HS-5 (cell line): ENCODE data around the gene HPS4.
"Not testable (repeated sequence)": the region's sequence is repeated elsewhere in the genome, so short reads cannot be mapped to it uniquely, and the experiment has no call there.

Experiments
- DNase-seq: peaks from one replicate; pipeline ENCODE4 v3.0.0-alpha.2; 2012; ENCODE audit warnings: low read depth

HPS4 gene

DNA sequence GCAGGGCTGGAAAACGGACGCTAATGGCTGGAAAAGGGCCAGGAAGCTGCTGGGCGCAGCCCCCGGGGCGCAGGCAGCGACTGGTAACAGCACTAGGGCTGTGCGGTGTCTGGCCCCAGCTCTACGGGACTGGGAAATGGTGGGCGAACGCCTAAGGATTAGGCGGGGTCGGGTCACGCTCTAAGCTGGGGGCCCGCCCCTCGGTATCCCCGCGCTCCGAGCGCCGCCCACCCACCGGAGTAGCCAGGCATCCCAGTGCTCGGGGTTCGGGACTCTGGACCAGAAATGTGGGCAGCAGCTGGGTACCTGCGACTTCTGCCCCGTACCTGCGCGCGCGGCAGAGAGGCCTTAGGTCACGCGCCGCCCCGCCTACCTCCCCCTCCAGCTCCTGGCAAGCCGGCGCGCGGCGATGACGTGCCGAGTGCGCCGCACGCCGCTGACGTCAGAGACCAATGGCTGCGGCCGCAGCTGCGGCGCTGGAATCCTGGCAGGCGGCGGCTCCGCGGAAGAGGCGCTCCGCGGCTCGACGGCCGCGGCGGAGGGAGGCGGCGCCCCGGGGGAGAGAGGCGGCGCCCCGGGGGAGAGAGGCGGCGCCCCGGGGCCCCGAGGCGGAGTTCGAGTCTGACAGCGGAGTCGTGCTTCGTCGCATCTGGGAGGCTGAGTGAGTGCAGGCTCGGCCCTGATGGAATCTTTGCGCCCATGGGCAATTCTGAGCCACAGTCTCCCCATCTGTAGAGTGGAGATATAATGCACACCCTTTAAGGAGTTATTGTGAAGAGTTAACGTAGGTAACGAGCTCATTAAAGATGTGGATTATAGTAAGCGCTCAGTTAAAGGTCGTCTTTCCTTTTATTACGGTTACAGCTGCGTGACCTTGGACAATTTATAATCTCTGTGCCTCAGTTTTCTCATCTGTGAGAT lies at the start of gene HPS4, which contains the start of gene SRRD:
TSS of gene HPS4 (minus strand) at position 345 of the 921 bp plus-strand sequence. CDS start 2,021 bp downstream, outside the sequence.
TSS of gene SRRD (plus strand) at position 439 of the 921 bp plus-strand sequence. CDS start at position 453, 14 bp downstream.
- DNase-seq = peak; percentile 58

DNA sequence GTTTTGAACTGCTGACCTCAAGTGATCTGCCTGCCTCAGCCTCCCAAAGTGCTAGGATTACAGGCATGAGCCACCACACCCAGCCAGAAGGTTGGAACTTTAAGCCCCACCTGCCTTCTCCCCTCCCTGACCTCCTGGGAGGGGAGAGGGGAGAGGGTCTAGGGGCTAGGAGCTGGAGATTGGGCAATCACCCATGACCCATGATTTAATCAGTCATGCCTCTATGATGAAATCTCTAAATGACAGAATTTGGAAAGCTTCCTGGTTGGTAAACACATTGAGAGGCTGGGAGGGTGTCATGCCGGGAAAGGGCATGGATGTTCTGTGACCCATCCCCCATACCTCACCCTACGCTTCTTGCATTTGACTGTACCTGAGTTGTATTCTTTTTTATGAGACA lies 45.8 kb upstream of the HPS4 start:
- no peak for DNase-seq

DNA sequence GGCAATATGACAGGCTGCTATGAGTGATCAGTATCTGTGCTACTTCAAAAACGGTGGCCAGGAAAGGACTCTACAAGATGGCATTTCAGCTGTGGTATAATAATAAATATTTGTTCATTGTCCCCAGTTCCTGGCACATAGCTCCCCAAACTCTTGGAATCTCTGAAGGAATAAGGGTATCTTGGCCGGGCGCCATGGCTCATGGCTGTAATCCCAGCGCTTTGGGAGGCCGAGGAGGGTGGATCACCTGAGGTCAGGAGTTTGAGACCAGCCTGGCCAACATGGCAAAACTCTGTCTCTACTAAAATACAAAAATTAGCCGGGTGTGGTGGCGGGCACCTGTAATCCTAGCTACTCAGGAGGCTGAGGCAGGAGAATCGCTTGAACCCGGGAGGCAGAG lies 44.9 kb upstream of the HPS4 start:
- not testable (repeated sequence) for DNase-seq

DNA sequence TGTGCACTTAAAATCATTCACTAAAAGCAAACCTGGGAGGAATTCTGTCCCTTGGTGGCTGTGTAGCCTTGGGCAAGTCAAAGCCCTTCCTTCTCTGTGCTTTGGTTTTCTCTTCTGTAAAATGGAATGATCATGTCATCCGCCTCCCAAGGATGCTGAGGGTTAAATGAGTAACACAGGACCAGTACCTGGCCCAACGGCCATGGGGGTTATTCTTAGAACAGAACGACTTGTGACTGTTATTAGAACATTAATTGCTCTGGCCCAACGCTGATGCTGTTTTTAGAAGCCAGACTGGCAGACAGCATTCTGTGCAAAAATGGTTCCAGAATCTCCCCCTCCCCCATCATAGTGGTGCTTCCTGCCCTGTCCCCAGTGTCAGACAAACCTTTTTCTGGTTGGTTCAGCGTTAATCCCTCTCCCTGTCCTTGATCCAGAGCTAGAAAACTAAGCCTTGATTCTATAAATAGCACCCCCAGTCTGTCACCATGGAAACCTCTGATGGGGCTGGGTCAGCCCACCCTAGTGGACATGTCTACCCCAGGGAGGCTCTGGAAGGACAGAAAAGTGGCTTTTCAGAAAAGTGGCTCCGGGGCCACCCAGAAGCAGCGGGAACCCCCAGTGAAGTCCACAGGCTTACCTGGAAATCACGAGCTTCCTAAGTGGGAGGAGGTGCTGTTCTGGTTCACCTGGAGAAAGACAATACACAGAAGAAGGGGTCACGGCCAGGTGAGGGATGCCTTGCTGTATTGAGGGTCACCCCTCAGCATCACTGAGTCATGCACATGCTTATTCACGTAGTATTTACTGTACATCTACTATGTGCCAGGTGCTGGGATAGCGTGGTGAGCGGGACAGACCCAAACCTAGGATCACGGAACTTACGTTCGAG lies 44.2 kb upstream of the HPS4 start:
- no peak for DNase-seq

DNA sequence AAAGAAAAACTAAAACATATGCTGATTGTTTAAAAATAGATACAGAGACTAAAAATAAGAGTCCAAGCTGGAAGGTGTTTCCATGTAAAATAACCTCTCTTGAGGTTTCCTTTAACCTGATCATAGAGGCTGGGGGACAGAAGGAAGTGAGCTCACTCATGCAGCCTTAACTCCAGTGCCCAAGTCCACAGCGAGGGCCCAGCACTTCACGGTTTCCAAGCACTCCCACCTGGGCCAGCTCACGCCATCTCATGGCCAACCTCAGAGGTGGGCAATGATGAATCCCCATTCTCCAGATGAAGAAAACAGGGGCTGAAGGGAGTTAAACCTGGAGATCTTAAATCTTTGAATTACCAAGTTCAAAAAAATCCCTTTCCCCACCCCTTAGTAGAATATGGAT lies 43.6 kb upstream of the HPS4 start:
- no peak for DNase-seq

DNA sequence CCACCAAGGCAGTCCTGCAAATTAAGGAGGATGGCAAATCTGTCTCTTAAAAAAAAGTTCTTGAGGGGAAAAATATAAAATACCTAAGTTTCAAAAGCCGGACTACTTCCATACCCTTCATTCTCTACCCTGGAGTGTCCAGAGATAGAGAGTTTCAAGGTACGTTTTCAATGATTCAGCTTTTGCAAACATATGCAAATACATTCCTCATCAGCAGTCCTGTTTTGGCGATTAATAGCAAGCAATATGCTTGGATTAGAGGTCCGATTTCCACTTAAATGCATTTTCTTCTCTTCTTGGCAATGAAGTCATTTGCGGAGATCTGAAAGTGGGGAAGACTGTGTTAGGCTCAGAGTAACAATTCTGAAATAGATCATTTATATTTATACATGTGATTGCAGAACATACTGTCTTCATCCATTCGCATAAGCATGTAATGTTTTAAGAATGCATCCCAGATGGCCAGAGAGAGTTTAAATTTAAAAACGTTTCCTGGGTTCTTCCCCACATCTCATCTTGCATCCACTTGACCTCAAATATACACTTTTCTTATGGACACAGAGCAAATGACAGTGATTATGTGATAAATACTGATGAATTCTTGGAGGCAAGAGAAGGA lies 42.5 kb upstream of the HPS4 start:
- DNase-seq = no peak

DNA sequence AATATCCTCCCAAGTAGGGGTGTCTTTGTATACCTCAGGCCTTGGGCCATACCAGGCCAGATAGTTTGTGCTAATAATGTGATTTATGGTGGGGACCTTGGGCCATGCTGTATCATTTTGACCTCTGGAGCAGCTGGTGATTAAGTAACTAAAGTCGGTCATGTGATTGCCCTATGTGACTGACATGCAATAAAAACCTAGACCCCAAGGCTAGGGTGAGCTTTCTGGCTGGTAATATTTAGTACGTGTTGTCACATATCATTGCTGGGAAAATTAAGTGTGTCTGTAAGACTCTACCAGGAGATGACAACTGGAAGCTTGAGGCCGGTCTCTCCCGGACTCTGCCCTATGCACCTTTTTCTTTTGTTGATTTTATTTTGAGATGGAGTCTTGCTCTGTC lies 41.3 kb upstream of the HPS4 start:
- DNase-seq = no peak

DNA sequence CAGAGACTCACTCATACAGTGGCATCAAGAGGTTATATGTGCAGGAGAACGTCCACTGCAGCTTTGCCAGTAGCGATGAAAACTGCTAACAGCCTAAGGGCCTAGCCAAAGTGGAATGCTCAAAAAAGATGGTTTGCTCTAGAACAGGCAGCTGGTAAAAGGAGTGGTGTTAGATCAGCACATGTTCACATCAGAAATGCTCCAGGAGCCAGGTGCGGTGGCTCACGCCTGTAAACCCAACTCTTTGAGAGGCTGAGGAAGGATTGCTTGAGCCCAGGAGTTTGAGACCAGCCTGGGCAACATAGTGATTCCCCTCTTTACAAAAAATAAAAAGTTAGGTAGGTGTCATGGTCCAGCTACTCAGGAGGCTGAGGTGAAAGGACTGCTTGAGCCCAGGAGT lies 39.0 kb upstream of the HPS4 start:
- DNase-seq = no peak

DNA sequence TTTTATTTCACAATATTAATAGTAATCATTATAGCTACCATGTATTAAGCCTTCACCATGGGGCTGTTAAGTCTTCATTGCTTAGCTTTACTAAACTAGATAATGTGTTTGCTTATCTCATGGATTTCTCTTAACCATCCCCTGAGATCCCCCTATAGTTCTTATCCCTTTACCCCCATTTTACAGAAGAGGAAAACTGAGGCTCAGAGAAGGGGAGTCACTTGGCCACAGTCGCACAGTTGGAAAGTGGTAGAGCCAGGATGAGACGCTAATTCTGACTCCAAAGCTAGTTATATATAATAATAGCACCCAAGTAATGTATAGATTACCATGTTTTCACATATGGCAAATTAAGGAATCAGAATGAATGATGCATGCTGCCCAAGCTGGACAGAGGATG lies 38.4 kb upstream of the HPS4 start:
- no peak for DNase-seq

DNA sequence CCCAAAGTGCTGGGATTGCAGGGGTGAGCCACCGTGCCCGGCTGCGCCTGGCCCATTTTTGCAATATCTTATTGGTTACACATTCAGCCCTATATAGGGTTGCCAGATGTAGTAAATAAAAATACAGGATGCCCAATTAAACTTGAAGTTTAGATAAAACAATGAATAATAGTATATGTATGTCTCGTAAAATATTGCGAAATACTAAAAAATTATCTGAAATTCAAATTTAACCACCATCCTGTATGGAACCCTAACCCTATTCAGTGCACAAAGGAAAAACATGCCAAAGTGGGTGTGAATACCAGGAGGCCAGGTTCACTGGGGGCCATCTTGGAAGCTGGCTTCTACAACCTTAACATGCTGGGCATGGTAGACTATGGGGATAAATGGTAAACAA lies 33.8 kb upstream of the HPS4 start:
- no peak for DNase-seq

DNA sequence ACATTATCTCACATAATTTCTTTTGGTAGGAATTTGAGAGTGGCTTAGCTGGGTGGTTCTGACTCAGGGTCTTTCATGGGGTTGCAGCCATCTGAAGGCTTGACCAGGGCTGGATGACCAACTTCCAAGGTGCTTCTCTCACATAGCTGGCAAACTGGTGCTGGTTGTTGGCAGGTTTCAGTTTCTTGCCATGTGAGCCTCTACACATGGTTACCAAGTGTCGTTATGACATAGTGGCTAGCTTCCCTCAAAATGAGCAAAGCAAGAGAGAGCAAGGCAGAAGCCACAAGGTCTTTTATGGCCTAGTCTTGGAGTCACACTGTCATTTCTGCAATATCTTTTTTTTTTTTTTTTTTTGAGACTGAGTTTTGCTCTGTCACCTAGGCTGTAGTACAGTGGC lies 32.9 kb upstream of the HPS4 start:
- no peak for DNase-seq

DNA sequence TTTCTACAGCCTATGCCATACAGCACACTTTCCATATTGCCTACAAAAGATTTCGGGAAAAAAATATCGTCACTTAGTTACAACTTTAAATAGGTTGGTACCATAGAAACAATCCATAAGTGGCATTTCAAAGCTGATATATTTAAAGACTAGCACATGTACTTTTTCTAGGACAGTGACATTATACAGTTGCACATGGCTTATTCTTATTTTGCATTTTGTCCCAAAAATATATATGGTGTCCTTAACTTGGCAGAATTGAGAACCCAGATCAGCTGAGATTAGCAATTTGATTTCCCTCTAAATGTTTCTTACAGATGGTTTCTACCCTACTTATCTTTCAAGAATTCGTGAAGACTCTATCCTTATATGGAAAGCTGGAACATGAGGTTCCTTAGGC lies 32.3 kb upstream of the HPS4 start:
- no peak for DNase-seq

DNA sequence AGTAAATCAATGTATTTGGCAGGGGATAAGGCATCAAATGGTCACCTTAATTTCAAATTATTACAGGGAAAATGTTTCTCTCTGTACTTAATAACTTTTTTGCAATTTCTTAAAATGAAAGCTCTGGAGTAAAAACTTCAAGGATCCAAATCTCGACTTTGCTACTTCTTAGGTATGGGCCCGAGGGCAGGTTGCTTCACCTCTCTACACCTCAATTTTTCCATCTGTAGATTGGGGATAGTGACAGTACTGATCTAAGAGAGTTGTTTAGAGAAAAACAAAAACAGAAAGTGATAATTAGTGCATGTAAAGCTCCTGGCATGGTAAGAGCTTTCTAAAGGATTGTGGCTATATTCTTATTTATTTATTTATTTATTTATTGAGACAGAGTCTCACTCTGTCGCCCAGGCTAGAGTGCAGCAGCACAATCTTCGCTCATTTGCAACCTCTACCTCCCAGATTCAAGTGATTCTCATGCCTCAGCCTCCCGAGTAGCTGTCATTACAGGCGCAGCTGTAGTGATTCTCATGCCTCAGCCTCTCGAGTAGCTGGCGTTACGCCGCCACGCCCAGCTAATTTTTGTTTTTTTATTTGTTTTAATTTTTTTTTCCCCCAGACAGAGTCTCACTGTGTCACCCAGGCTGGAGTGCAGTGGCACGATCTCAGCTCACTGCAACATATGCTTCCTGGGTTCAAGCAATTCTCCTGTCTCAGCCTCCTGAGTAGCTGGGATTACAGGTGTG lies 31.0 kb upstream of the HPS4 start:
- no peak for DNase-seq

DNA sequence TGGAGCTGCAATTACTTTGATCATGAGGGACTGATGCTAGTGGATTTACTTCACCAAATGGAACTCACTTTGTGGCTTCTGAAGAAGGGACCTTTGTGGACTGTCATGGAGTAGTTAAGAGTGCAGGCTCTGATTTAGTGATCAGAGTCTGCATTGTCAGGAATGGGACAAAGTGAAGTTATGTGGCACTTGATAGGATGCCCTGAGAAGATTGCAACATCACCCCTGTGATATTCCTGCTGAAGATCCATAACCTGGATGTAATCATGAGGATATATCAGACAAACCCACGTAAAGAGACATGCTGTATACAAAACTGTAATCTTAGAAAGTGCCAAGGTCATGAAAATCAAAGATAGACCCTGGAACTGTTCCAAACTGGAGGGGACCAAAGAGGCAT lies 30.3 kb upstream of the HPS4 start:
- DNase-seq = no peak

DNA sequence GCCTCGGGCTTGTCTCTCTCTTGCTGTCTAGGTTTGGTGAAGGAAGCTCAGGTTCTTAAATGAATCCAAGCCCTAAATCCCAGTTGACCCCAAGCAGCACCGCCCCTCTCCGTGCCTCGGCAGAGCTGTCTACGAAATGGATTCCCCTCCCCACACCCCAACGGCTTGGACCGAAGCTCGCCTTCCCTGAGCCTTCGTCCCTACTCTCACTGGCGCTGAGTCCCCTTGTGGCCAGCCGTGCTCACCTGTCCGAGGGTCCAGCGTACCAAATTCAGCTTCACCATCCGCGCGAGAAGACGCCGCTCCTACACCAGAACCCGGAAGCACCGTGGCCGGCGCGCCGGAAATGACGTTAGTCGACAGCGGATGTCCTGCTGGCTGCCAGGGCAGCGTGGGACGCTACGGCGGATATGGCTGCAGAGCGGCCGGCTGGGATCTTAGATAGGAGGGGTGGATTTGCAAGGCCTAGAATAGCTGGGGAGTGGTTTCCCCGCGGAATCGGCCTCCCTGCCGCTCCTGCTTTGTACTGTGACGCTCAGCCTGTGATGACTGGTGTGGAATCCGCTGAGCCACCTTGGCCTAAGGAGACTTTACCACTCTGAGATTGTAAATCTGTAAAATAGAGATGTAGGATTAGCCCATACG lies 28.7 kb upstream of the HPS4 start, which contains the start of gene TFIP11:
TSS of gene TFIP11 (minus strand) at position 325 of the 645 bp plus-strand sequence. CDS start 2,201 bp downstream, outside the sequence.
- peak; percentile 52 for DNase-seq

DNA sequence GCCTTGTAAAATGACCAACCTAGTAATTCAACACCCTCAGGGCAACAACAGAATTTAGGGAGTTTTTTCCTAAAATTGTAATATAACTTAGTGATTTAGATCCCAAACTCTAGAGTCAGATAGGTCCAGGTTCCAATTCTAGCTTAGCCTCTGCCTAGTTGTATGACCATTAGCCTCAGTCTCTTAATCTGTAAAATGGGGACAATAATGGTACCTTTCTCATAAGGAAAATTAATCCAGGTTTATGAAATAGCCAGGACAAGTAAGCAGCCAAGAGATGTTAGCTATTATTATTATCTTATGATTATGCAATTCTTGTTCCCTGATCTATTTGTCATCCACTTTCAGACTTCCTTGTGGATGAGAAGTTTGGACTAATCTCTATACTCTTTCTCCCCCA lies 24.6 kb upstream of the HPS4 start:
- DNase-seq = no peak

DNA sequence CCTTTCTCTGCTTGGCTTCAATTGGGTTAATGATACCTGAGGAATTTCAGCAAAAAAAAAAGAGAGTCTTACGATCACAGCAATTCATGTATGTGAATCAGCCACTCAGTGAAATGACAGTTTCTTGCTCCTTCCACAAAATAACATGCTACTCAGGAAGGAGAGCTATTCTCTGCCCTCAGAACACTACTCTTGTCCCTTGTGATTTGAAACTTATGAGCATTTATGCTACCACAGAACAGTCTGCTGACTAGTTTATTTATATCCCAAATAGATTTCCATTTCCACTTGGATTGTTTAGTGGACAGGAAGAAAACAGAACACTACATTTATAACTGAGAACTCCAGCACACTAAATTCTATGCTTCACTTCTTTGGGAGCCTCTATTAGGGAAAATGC lies 20.2 kb upstream of the HPS4 start:
- DNase-seq = no peak

DNA sequence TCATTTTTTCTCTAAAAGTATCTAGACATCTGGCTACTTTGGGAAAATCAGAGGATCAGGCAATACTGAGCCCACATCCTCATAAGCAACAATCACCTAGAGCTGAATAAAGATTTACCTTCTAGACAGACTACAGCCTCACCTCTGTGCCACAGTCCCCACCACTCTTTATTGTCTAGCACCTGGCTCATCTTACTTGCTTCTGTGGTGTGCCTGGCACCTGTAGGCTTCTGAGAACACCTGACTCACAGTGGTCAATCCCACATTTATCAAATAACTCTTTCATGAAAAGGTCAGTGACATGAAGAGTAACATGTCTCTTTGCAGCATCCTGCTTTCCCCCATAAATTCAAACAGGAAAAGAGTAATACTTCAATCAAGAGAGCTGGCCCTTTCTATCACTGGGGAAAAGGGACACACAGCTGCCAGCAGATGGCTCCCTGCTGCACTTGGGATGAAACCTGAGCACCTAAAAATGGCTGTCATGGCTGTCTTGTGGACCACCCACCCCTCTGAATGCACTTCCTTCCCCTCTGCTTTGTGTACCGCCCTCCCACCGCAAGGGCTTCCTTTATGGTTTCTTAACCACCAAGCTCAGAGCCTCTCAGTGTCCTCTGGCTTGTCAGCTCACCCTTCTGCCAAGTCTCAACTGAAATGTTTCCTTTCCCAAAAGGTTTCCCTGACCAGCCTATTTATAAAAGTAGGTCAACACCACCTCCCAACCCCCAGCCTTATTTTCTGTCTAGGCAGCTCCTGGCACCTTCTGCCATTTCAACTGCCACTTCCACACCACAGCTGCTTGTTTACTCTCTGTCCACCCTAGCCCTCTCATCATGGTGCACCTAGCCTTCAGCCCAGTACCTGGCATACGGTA lies 19.3 kb upstream of the HPS4 start:
- DNase-seq = no peak

DNA sequence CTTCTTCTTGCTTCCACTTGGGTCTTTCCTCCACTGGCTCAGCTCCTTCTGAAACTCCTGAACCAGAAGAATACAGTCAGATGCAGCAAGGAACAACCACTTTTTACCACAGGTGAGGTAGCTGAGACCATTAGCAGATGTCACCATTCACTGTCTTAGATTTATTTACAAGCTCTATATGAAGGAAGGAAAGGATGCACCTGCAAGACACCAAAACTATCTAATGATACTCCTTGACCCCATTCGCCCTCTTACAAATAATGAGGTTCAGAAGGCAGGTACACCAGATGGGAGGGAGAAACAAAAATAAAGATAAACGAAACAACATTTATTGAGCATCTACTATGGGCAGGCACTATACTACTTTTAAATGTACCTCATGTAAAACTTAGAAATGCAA lies 18.4 kb upstream of the HPS4 start:
- DNase-seq = no peak

DNA sequence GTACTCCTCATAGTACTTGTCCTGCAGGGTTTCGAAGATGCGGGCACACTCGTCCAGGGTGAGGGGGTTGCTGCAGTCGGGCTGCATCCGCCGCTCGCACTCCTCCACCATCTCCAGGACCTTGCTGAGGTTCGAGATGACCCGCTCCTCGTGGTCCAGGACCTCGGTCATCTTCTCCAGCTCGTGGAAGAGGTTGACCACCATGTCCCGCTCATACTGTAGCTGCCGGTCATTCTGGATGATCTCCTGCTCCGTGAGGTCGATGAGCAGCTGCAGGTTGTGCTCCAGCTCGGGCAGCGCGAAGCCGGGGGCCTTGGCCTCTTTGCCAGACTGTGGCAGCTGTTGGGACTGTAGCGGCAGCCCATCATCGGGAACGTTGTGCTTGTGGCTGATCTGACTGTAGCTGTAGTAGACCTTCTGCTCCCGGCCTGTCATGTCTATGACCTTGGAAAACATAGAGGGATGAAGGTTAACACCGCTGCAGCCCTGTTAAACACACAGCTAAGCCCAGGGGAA lies 15.7 kb upstream of the HPS4 start:
- DNase-seq = no peak
